Adrenal gland (tissue), 12 donors: ENCODE measurements around the gene AGER. TPM values are rescaled to one million over a fixed set of nuclear protein-coding genes. Genes with fewer than 3 reads are reported as not detected.

ENCODE experiments used
- DNase-seq, 7 donors: peaks; one replicate each; pipeline ENCODE4 v3.0.0-alpha.2; 2019 to 2020
- H3K27ac ChIP-seq, 5 donors: fragments of 200-600 bp; sonication (generic) in 4 of 5; 1 replicate in 3 of 5; 2 replicates in 2 of 5; pipeline versions ENCODE4 v1.5.1 to v1.8.0; 2016 to 2020; ENCODE audit warnings: mild to moderate bottlenecking in 1 of 5
- H3K27me3 ChIP-seq: fragments of 200-600 bp; 2 replicates; pipeline ENCODE4 v1.8.0; 2021
- H3K36me3 ChIP-seq, 2 donors: fragments of 200-600 bp; replicated peaks in 1 of 2; 1 replicate in 1 of 2; 2 replicates in 1 of 2; pipeline versions ENCODE4 v1.5.1 to v1.8.0; 2018 to 2022
- H3K4me1 ChIP-seq, 2 donors: fragments of 200-600 bp; replicated peaks in 1 of 2; 1 replicate in 1 of 2; 2 replicates in 1 of 2; pipeline versions ENCODE4 v1.5.1 to v1.8.0; 2018 to 2021
- H3K4me3 ChIP-seq, 4 donors: fragments of 200-600 bp; sonication (generic) in 3 of 4; one replicate each; pipeline ENCODE4 v1.5.1; 2016 to 2018
- H3K9me3 ChIP-seq, 3 donors: fragments of 200-600 bp; sonication (generic) in 1 of 3; replicated peaks in 1 of 3; 1 replicate in 2 of 3; 2 replicates in 1 of 3; pipeline versions ENCODE4 v1.5.1 to v1.8.0; 2016 to 2021
- CTCF ChIP-seq, 6 experiments: fragments of 450-650 bp in 4 of 6; fragments of 200-600 bp in 2 of 6; sonication (generic) in 1 of 6; IDR thresholded peaks; 1 replicate in 5 of 6; 2 replicates in 1 of 6; pipeline versions ENCODE4 v1.5.1 to v1.8.0; 2016 to 2021; ENCODE audit warnings: antibody characterized with exemption in 6 of 6, mild to moderate bottlenecking in 2 of 6, moderate library complexity in 1 of 6
- POLR2A ChIP-seq, 2 donors: fragments of 450-650 bp; IDR thresholded peaks; one replicate each; pipeline ENCODE4 v1.6.1; 2017; ENCODE audit warnings: antibody characterized with exemption in 2 of 2, mild to moderate bottlenecking in 2 of 2, moderate library complexity in 1 of 2
- WGBS, 4 donors: extraction: QIAGEN DNeasy Blood & Tissue Kit in 2 of 4; methylation state at CpG; one replicate each; pipeline versions ENCODE4 v1.1.5 to v1.1.7; 2013 to 2017; 5-methylcytosine and 5-hydroxymethylcytosine counted together
- intact Hi-C, 2 donors: fragments of 100-400 bp; cut with DNase I; formaldehyde crosslinking; loops; one replicate each; pipeline versions ENCODE4 v1.14.1 to v1.15.0; 2022 to 2023
- microRNA-seq, 3 donors: library from miRNA; unstranded; fragments of <30 nt; microRNA quantifications; one replicate each; pipeline ENCODE4, GENCODE V29; 2017 to 2020
- polyA plus RNA-seq, 3 donors: library from polyadenylated mRNA; stranded (reverse); fragments of 200-250 nt in 2 of 3; fragments of 350-450 nt in 1 of 3; fragmentation: Illumina TruSeq in 1 of 3; extraction: RNeasy Lipid Tissue Mini Kit (QIAGEN cat#74804) in 1 of 3; gene quantifications; one replicate each; pipeline ENCODE4 v1.2.3, GENCODE V29; 2013 to 2014
- small RNA-seq, 2 donors: library from RNA; depleted of rRNA; stranded (forward); fragments of <200 nt; gene quantifications; one replicate each; pipeline ENCODE3, GENCODE V24; 2016
- total RNA-seq, 9 donors: library from RNA; depleted of rRNA in 4 of 9; stranded (reverse); fragments of >200 nt in 4 of 9; fragments of 120-200 nt in 1 of 9; fragmentation: NEBNext Ultra II Directional in 1 of 9; extraction: Animal tissue kit (Norgen Biotek cat#: 25700) in 1 of 9; gene quantifications; one replicate each; pipeline versions ENCODE4 v1.1.0 to v1.2.4, GENCODE V29; 2013 to 2023
- donor health status: healthy with polysubstance abuse.
- donor health status: Bipolar disorder and iron deficiency.
- donor health status: DM: yes; HTN: yes; CAD: no.
- donor health status: DM: no; HTN: no; CAD: no.
- donor health status: DM: no; HTN: no; CAD: no.
- donor health status: DM: yes; HTN: yes; CAD: no.

Gene AGER
- total and polyA plus RNA-seq, 12 donors = 1.4 to 63.9 (median 3.4) TPM; not detected in 1

GRCh38 chr6:32137454-32137853 lies 46.6 kb downstream of the AGER start:
- no peaks in the 10 kb centered on the region for H3K27me3 ChIP-seq
- intact Hi-C loops = no loop called here
- no peak overlapping the region for H3K27ac ChIP-seq
- H3K4me1 ChIP-seq = peaks cover 0 to 6% of the 10 kb centered on the region in 2 donors
- TF ChIP-seq CTCF (IDR thresholded peaks at IDR 0.05) = no peak
- TF ChIP-seq POLR2A (IDR thresholded peaks at IDR 0.05) = no peak
- H3K36me3 ChIP-seq = no peaks in the 10 kb centered on the region
- DNase-seq = no peak
- H3K4me3 ChIP-seq = no peak overlapping the region
- H3K9me3 ChIP-seq = no peaks in the 10 kb centered on the region

- no peak for TF ChIP-seq CTCF (IDR thresholded peaks at IDR 0.05)
- Histone ChIP-seq H3K4me1 (peaks cover 9 to 10% of the 10 kb centered on the region in 2 donors), H3K4me3 (no peak overlapping the region), H3K9me3 (no peaks in the 10 kb centered on the region), H3K27me3 (no peaks in the 10 kb centered on the region), H3K27ac (no peak overlapping the region), H3K36me3 (no peaks in the 10 kb centered on the region)
- WGBS, 4 donors = 71 to 83% (median 79%) methylated on average over 4 of the region's 4 CpGs
- intact Hi-C loops = no loop called here
- no peak for DNase-seq
Measured at GRCh38 chr6:32133786-32134185, 50.3 kb downstream of the AGER start.

- intact Hi-C loops = no loop called here
- Histone ChIP-seq H3K4me1 (peaks cover 17 to 19% of the 10 kb centered on the region in 2 donors), H3K9me3 (no peaks in the 10 kb centered on the region), H3K27ac (no peak overlapping the region), H3K36me3 (no peaks in the 10 kb centered on the region), H3K27me3 (no peaks in the 10 kb centered on the region), H3K4me3 (no peak overlapping the region)
- peak in 1 of 7 donors; percentile 12 for DNase-seq
- no peak for TF ChIP-seq CTCF (IDR thresholded peaks at IDR 0.05)
- TF ChIP-seq POLR2A (IDR thresholded peaks at IDR 0.05) = no peak
Measured at GRCh38 chr6:32132110-32132509, 51.9 kb downstream of the AGER start.

DNA sequence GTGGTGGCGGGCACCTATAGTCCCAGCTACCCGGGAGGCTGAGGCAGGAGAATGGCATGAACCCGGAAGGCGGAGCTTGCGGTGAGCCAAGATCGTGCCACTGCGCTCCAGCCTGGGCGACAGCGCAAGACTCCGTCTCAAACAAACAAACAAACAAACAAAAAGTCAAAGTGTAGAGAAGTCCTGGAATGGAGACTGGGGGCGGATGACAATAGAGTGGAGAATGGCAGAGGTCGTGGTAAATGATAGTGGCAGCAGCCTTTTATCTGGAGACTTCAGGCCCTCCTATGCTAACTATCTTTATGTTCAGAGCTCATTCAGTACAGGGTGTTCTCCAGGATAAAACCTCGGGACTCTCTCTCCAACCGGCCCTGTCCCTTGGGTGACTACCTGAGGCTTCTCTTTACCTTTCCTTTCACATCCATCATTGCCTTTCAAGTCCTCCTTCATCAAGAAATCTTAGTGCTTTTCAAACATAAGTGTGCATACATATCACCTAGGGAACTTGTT lies 52.6 kb downstream of the AGER start:
- WGBS, 4 donors = 88 to 92% (median 90%) methylated on average over 14 of the region's 14 CpGs
- intact Hi-C loops = no loop called here
- no peak for TF ChIP-seq CTCF (IDR thresholded peaks at IDR 0.05)
- TF ChIP-seq POLR2A (IDR thresholded peaks at IDR 0.05) = no peak
- Histone ChIP-seq H3K27ac (no peak overlapping the region), H3K36me3 (no peaks in the 10 kb centered on the region), H3K4me3 (no peak overlapping the region), H3K4me1 (peaks cover 20 to 25% of the 10 kb centered on the region in 2 donors), H3K27me3 (no peaks in the 10 kb centered on the region), H3K9me3 (no peaks in the 10 kb centered on the region)
- peak in 1 of 7 donors; percentile 12 for DNase-seq

Small RNAs within 50 kb of the gene (microRNA-seq; reads per million reads assigned to microRNA genes)
- 3.4 to 4.0 (median 4.0) reads per million in 3 donors for gene MIR6721
- gene MIR6833 = 0 to 0.28 (median 0) reads per million in 3 donors

Small RNAs within 50 kb of the gene (small RNA-seq; reads per million reads assigned to genes)
- gene AL662884.1 = 0 reads per million in 2 donors
- gene MIR6833 = 0 reads per million in 2 donors

Other genes starting within 250 kb of the AGER start
- 100 to 1,000 TPM in 2 of 9 donors, 10 to 100 TPM in 6, under 1 TPM in 1; 0.78 to 166 (median 23.2) TPM for gene CFB, start 238.2 kb downstream of the AGER start, total RNA-seq
- gene CFB, start 238.2 kb downstream of the AGER start, polyA plus RNA-seq = 10 to 100 TPM; 10.2 to 76.4 (median 60.6) TPM
- 100 to 1,000 TPM in 3 of 9 donors, 10 to 100 TPM in 6; 64.4 to 107 (median 94.5) TPM for gene NELFE, start 225.3 kb downstream of the AGER start, total RNA-seq
- 100 to 1,000 TPM in 2 of 3 donors, 10 to 100 TPM in 1; 89.9 to 117 (median 106) TPM for gene NELFE, start 225.3 kb downstream of the AGER start, polyA plus RNA-seq
- gene SKIC2, start 225.1 kb downstream of the AGER start, total RNA-seq = 100 to 1,000 TPM in 4 of 9 donors, 10 to 100 TPM in 5; 29.9 to 231 (median 80.4) TPM
- 100 to 1,000 TPM in 2 of 3 donors, 10 to 100 TPM in 1; 38.8 to 330 (median 243) TPM for gene SKIC2, start 225.1 kb downstream of the AGER start, polyA plus RNA-seq
- 10 to 100 TPM; 19.9 to 57.1 (median 44.6) TPM for gene DXO, start 212.1 kb downstream of the AGER start, total RNA-seq
- 100 to 1,000 TPM in 1 of 3 donors, 10 to 100 TPM in 2; 38.7 to 102 (median 83.7) TPM for gene DXO, start 212.1 kb downstream of the AGER start, polyA plus RNA-seq
- 1,000 to 10,000 TPM in 6 of 9 donors, 100 to 1,000 TPM in 3; 547 to 2,285 (median 1,171) TPM for gene C4A, start 202.2 kb downstream of the AGER start, total RNA-seq
- gene C4A, start 202.2 kb downstream of the AGER start, polyA plus RNA-seq = 1,000 to 10,000 TPM in 1 of 3 donors, 100 to 1,000 TPM in 2; 212 to 1,408 (median 665) TPM
- gene C4B, start 169.5 kb downstream of the AGER start, total RNA-seq = 1,000 to 10,000 TPM in 7 of 9 donors, 100 to 1,000 TPM in 2; 948 to 5,092 (median 1,365) TPM
- gene C4B, start 169.5 kb downstream of the AGER start, polyA plus RNA-seq = 1,000 to 10,000 TPM in 1 of 3 donors, 100 to 1,000 TPM in 2; 236 to 1,852 (median 796) TPM
- 1,000 to 10,000 TPM in 8 of 9 donors, 100 to 1,000 TPM in 1; 780 to 6,352 (median 2,415) TPM for gene CYP21A2, start 145.8 kb downstream of the AGER start, total RNA-seq
- gene CYP21A2, start 145.8 kb downstream of the AGER start, polyA plus RNA-seq = 1,000 to 10,000 TPM in 2 of 3 donors, 100 to 1,000 TPM in 1; 528 to 4,039 (median 2,532) TPM
- gene TNXB, start 74.9 kb downstream of the AGER start, total RNA-seq = 100 to 1,000 TPM; 105 to 403 (median 213) TPM
- gene TNXB, start 74.9 kb downstream of the AGER start, polyA plus RNA-seq = 100 to 1,000 TPM in 2 of 3 donors, 10 to 100 TPM in 1; 19.6 to 506 (median 248) TPM
- 100 to 1,000 TPM in 2 of 9 donors, 10 to 100 TPM in 7; 17.7 to 109 (median 35.7) TPM for gene ATF6B, start 56.0 kb downstream of the AGER start, total RNA-seq
- gene ATF6B, start 56.0 kb downstream of the AGER start, polyA plus RNA-seq = 100 to 1,000 TPM in 1 of 3 donors, 10 to 100 TPM in 2; 42.3 to 136 (median 67.3) TPM
- gene FKBPL, start 54.0 kb downstream of the AGER start, total RNA-seq = 1 to 10 TPM; 1.6 to 8.9 (median 5.9) TPM
- 1 to 10 TPM; 4.9 to 6.1 (median 6.0) TPM for gene FKBPL, start 54.0 kb downstream of the AGER start, polyA plus RNA-seq
- gene PRRT1, start 32.3 kb downstream of the AGER start, total RNA-seq = 1 to 10 TPM in 6 of 9 donors, under 1 TPM in 2, not detected in 1; 0.22 to 4.8 (median 2.0) TPM
- gene PRRT1, start 32.3 kb downstream of the AGER start, polyA plus RNA-seq = 10 to 100 TPM in 2 of 3 donors, 1 to 10 TPM in 1; 1.6 to 26.0 (median 14.7) TPM
- 10 to 100 TPM; 10.4 to 33.6 (median 30.1) TPM for gene PPT2, start 30.1 kb downstream of the AGER start, total RNA-seq
- 10 to 100 TPM; 15.8 to 19.9 (median 16.5) TPM for gene PPT2, start 30.1 kb downstream of the AGER start, polyA plus RNA-seq
- gene EGFL8, start 19.7 kb downstream of the AGER start, total RNA-seq = 10 to 100 TPM in 3 of 9 donors, 1 to 10 TPM in 6; 1.3 to 22.1 (median 8.7) TPM
- 100 to 1,000 TPM in 1 of 3 donors, 10 to 100 TPM in 1, 1 to 10 TPM in 1; 4.6 to 103 (median 54.4) TPM for gene EGFL8, start 19.7 kb downstream of the AGER start, polyA plus RNA-seq
- gene AGPAT1, start 8.2 kb downstream of the AGER start, total RNA-seq = 10 to 100 TPM; 51.9 to 91.9 (median 66.9) TPM
- 10 to 100 TPM; 63.5 to 75.8 (median 70.1) TPM for gene AGPAT1, start 8.2 kb downstream of the AGER start, polyA plus RNA-seq
- 100 to 1,000 TPM in 7 of 9 donors, 10 to 100 TPM in 2; 90.6 to 146 (median 115) TPM for gene RNF5, start 5.8 kb downstream of the AGER start, total RNA-seq
- gene RNF5, start 5.8 kb downstream of the AGER start, polyA plus RNA-seq = 100 to 1,000 TPM in 1 of 3 donors, 10 to 100 TPM in 2; 47.2 to 120 (median 93.2) TPM
- gene PBX2, start 5.9 kb upstream of the AGER start, total RNA-seq = 100 to 1,000 TPM in 1 of 9 donors, 10 to 100 TPM in 8; 34.4 to 109 (median 53.3) TPM
- gene PBX2, start 5.9 kb upstream of the AGER start, polyA plus RNA-seq = 100 to 1,000 TPM in 1 of 3 donors, 10 to 100 TPM in 2; 46.6 to 211 (median 85.1) TPM
- 10 to 100 TPM in 8 of 9 donors, 1 to 10 TPM in 1; 3.8 to 40.3 (median 17.6) TPM for gene GPSM3, start 8.4 kb upstream of the AGER start, total RNA-seq
- 10 to 100 TPM in 2 of 3 donors, 1 to 10 TPM in 1; 4.8 to 32.2 (median 15.9) TPM for gene GPSM3, start 8.4 kb upstream of the AGER start, polyA plus RNA-seq
- 10 to 100 TPM in 8 of 9 donors, 1 to 10 TPM in 1; 7.1 to 34.4 (median 17.6) TPM for gene NOTCH4, start 39.8 kb upstream of the AGER start, total RNA-seq
- 100 to 1,000 TPM in 1 of 3 donors, 10 to 100 TPM in 1, 1 to 10 TPM in 1; 9.1 to 136 (median 54.2) TPM for gene NOTCH4, start 39.8 kb upstream of the AGER start, polyA plus RNA-seq
- gene TSBP1, start 187.7 kb upstream of the AGER start, total RNA-seq = not detected
- gene TSBP1, start 187.7 kb upstream of the AGER start, polyA plus RNA-seq = not detected
- under 1 TPM in 1 of 9 donors, not detected in 8; 0.31 TPM for gene BTNL2, start 222.9 kb upstream of the AGER start, total RNA-seq
- gene BTNL2, start 222.9 kb upstream of the AGER start, polyA plus RNA-seq = not detected